Esophagus muscularis mucosa (tissue), 4 donors: ENCODE measurements around the gene FAM174B.

Experiments
- CTCF ChIP-seq, 3 experiments: fragments of 200-600 bp in 2 of 3; fragments of 450-650 bp in 1 of 3; sonication (generic) in 2 of 3; IDR thresholded peaks; one replicate each; pipeline ENCODE4 v1.5.1; 2017 to 2019; ENCODE audit warnings: antibody characterized with exemption in 3 of 3, mild to moderate bottlenecking in 2 of 3, moderate library complexity in 1 of 3
- EP300 ChIP-seq: sonication (generic); formaldehyde crosslinking; IDR thresholded peaks from one replicate; pipeline ENCODE4 v1.6.1; 2017; ENCODE audit warnings: antibody characterized with exemption
- POLR2A ChIP-seq: fragments of 450-650 bp; IDR thresholded peaks from one replicate; pipeline ENCODE4 v1.6.1; 2017; ENCODE audit warnings: antibody characterized with exemption, moderate library complexity, mild to moderate bottlenecking, low read depth
- POLR2AphosphoS5 ChIP-seq, 2 donors: sonication (generic); formaldehyde crosslinking; IDR thresholded peaks; one replicate each; pipeline ENCODE4 v1.6.1; 2017; ENCODE audit warnings: antibody characterized with exemption in 2 of 2

DNA sequence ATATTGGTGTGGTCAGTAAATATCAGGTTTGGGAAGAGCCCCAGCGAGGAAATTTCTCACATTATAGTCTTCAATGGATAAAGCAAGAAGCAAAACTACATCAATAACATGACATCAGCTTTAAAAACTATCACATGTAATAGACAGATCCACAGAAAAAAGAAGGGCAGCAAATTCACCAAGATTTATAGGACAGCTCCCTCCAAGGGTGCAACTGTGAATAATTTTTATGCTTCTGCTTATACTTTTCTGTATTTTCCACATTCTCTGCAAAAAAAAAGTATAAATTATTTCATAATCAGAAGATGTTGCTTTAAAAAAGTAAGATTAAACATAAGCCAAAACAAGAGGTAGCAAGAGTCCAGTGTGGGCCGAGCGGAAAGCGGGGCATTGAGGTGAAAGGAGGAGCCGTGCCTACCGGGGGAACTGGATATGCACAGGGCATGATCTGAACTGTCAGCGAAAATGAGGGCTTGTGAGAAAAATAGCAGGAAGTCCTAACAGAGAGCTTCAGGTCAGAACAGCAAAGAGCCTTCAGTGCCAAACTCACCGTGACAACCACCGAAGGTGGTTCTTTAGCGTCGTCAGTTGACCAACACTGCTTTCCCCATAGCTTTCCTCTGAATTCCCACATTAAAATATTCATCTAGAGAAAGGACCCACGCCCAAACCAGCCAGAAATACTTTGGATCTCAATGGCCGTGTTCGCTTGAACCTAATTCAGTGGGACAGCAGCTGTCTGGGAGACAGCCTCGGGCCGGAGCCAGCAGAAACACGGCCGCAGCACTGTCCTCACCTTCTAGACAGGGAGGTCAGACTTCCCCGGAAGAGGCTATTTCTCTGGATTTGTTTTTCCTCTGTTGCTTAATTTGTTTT, 59.8 kb downstream of the FAM174B start:
- no peak for TF ChIP-seq CTCF (IDR thresholded peaks at IDR 0.05)
- no peak for TF ChIP-seq POLR2A
- TF ChIP-seq EP300: no peak
- TF ChIP-seq POLR2AphosphoS5 (IDR thresholded peaks at IDR 0.05): no peak
